ENCODE data around the gene SCYL1. TPM values are rescaled to one million over a fixed set of nuclear protein-coding genes. Genes with fewer than 3 reads are reported as not detected.

The SCYL1 gene
- total and polyA plus RNA-seq, 4 donors = 33.7 to 62.0 (median 52.6) TPM

- Histone ChIP-seq H3K9me3 (ENCODE audit: control insufficient read depth in 4 of 4, low read length in 3 of 4) (no peaks in the 10 kb centered on the region), H3K4me1 (ENCODE audit: control insufficient read depth in 4 of 4, insufficient read depth in 4 of 4, low read length in 3 of 4) (peaks cover 23 to 73% (median 58%) of the 10 kb centered on the region in 4 donors), H3K4me3 (ENCODE audit: low read depth in 1 of 3, low read length in 3 of 3) (peak within 1 kb of the TSS; percentile 36 to 83 (median 57)), H3K9ac (ENCODE audit: low read depth in 1 of 2, low read length in 2 of 2) (peak within 1 kb of the TSS; percentile 21 to 36), H3K36me3 (ENCODE audit: control insufficient read depth in 4 of 4, insufficient read depth in 3 of 4, low read depth in 1 of 4, low read length in 3 of 4) (peaks cover 0 to 3% (median 1%) of the 10 kb centered on the region in 4 donors), H3K27ac (ENCODE audit: low read depth in 1 of 2, low read length in 2 of 2) (peak within 1 kb of the TSS; percentile 57 to 77), H3K27me3 (ENCODE audit: control insufficient read depth in 4 of 4, insufficient read depth in 4 of 4, low read length in 3 of 4) (no peaks in the 10 kb centered on the region)
- peak; percentile 94 for DNase-seq (ENCODE audit: low spot score)
- TF ChIP-seq GABPA (IDR thresholded peaks at IDR 0.05 in 1 of 2, conservative IDR thresholded peaks at IDR 0.05 in 1 of 2) (peak in 1 of 2 donors; percentile 62), EGR1 (IDR thresholded peaks at IDR 0.05; ENCODE audit: low read depth in 2 of 2) (no peak)
- under 1% methylated on average over 86 of the region's 86 CpGs for WGBS
These were observed 47.6 kb downstream of the SCYL1 start, which contains the start of gene FAM89B for GRCh38 chr11:65572356-65573051. Gene FAM89B (plus strand): TSS chr11:65572538. CDS start chr11:65572670, 132 bp downstream.

DNA sequence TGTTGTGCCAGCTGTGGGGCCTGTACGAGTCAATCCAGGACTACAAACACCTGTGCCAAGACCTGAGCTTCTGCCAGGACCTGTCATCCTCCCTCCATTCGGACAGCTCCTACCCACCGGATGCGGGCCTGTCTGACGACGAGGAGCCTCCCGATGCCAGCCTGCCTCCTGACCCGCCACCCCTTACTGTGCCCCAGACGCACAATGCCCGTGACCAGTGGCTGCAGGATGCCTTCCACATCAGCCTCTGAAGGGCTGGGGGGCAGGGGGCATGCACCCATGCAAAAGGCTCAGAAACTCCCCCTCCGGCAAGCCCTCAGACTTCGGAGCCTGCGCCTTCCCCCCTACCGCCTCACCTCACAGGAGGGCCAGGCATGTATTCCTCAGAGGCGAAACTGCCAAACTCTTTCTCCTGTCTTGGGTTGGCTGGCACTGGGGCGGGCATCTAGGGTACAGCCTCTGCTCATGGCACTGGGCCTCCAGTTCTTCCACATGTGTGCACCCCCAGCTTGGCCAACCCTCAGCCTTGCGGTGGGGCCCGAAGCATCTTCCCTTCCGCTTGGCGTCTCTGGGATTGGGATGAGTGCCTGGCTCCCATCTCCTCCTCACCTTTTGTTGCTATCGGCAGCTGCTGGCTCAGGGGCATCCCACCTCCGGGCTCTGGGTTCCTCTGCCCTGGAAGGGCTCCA is 48.7 kb downstream of the SCYL1 start:
- peak overlapping the region in 2 of 3 donors; percentile 57 to 83 for H3K4me3 ChIP-seq (ENCODE audit: low read depth in 1 of 3, low read length in 3 of 3)
- DNase-seq (ENCODE audit: low spot score) = no peak
- TF ChIP-seq FOXA1 (IDR thresholded peaks at IDR 0.05) = no peak
- no peak for TF ChIP-seq HNF4A (conservative IDR thresholded peaks at IDR 0.05)
- TF ChIP-seq JUND (IDR thresholded peaks at IDR 0.05) = no peak
- no peak for TF ChIP-seq SP1 (IDR thresholded peaks at IDR 0.05)
- TF ChIP-seq TAF1 (conservative IDR thresholded peaks at IDR 0.05) = no peak
- no peak for TF ChIP-seq YY1 (IDR thresholded peaks at IDR 0.05)
- no peak for TF ChIP-seq NR2F2 (IDR thresholded peaks at IDR 0.05)
- TF ChIP-seq GABPA (IDR thresholded peaks at IDR 0.05 in 1 of 2, conservative IDR thresholded peaks at IDR 0.05 in 1 of 2) = no peak
- TF ChIP-seq RXRA (IDR thresholded peaks at IDR 0.05) = no peak
- no peak for TF ChIP-seq REST (IDR thresholded peaks at IDR 0.05)
- no peak for TF ChIP-seq RAD21 (IDR thresholded peaks at IDR 0.05)
- TF ChIP-seq FOXA2 (IDR thresholded peaks at IDR 0.05) = no peak
- TF ChIP-seq HNF4G (IDR thresholded peaks at IDR 0.05) = no peak
- TF ChIP-seq, protein P1, sequence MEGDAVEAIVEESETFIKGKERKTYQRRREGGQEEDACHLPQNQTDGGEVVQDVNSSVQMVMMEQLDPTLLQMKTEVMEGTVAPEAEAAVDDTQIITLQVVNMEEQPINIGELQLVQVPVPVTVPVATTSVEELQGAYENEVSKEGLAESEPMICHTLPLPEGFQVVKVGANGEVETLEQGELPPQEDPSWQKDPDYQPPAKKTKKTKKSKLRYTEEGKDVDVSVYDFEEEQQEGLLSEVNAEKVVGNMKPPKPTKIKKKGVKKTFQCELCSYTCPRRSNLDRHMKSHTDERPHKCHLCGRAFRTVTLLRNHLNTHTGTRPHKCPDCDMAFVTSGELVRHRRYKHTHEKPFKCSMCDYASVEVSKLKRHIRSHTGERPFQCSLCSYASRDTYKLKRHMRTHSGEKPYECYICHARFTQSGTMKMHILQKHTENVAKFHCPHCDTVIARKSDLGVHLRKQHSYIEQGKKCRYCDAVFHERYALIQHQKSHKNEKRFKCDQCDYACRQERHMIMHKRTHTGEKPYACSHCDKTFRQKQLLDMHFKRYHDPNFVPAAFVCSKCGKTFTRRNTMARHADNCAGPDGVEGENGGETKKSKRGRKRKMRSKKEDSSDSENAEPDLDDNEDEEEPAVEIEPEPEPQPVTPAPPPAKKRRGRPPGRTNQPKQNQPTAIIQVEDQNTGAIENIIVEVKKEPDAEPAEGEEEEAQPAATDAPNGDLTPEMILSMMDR (IDR thresholded peaks at IDR 0.05; ENCODE audit: low read depth, low read length, missing input control) = no peak
- no peak for TF ChIP-seq MAX (IDR thresholded peaks at IDR 0.05)
- TF ChIP-seq, protein P2, sequence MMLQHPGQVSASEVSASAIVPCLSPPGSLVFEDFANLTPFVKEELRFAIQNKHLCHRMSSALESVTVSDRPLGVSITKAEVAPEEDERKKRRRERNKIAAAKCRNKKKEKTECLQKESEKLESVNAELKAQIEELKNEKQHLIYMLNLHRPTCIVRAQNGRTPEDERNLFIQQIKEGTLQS (IDR thresholded peaks at IDR 0.05) = no peak
- TF ChIP-seq EGR1 (IDR thresholded peaks at IDR 0.05; ENCODE audit: low read depth in 2 of 2) = no peak
- no peak for TF ChIP-seq ZBTB33 (IDR thresholded peaks at IDR 0.05)
- no peak overlapping the region for H3K9ac ChIP-seq (ENCODE audit: low read depth in 1 of 2, low read length in 2 of 2)
- no peaks in the 10 kb centered on the region for H3K27me3 ChIP-seq (ENCODE audit: control insufficient read depth in 4 of 4, insufficient read depth in 4 of 4, low read length in 3 of 4)
- 38% methylated on average over 22 of the region's 22 CpGs for WGBS
- H3K27ac ChIP-seq (ENCODE audit: low read depth in 1 of 2, low read length in 2 of 2) = peak overlapping the region; percentile 57 to 77
- no peaks in the 10 kb centered on the region for H3K36me3 ChIP-seq (ENCODE audit: control insufficient read depth in 4 of 4, insufficient read depth in 3 of 4, low read depth in 1 of 4, low read length in 3 of 4)
- H3K4me1 ChIP-seq (ENCODE audit: control insufficient read depth in 4 of 4, insufficient read depth in 4 of 4, low read length in 3 of 4) = peaks cover 24 to 71% (median 57%) of the 10 kb centered on the region in 4 donors
- H3K9me3 ChIP-seq (ENCODE audit: control insufficient read depth in 4 of 4, low read length in 3 of 4) = no peaks in the 10 kb centered on the region
